B cell (primary cell): Measurements from ENCODE around the gene HOXA4. TPM values are rescaled to one million over a fixed set of nuclear protein-coding genes. Genes with fewer than 3 reads are reported as not detected.

ENCODE experiments used
- ATAC-seq: fragments of 200-7000 bp; cut with Tn5 transposase; one replicate; pipeline ENCODE4 v1.10.0; 2021; ENCODE audit warnings: low read depth, mild to moderate bottlenecking, moderate number of reproducible peaks, moderate library complexity
- CTCF ChIA-PET: fragments of 350-600 bp; sonication (Branson Sonifier 250); formaldehyde crosslinking; loops from one replicate; lab custom pipeline; 2021; ENCODE audit warnings: antibody characterized with exemption, inconsistent platforms; lab: Charles Lee
- POLR2A ChIA-PET: fragments of 350-600 bp; sonication (Branson Sonifier 250); formaldehyde crosslinking; loops from one replicate; lab custom pipeline; 2021; ENCODE audit warnings: antibody characterized with exemption; lab: Charles Lee
- DNase-seq: peaks from one replicate; pipeline ENCODE4 v3.0.0; 2013
- H2AFZ ChIP-seq: 2 replicates; pipeline ENCODE4 v1.6.1; 2012; ENCODE audit warnings: mild to moderate bottlenecking, low read depth, low read length; ENCODE audit not compliant: insufficient read depth, poor library complexity, severe bottlenecking
- H3K27ac ChIP-seq, 2 donors: 1 replicate in 1 of 2; 2 replicates in 1 of 2; pipeline ENCODE4 v1.5.1; 2012 to 2013; ENCODE audit warnings: low read length in 2 of 2, mild to moderate bottlenecking in 2 of 2, moderate library complexity in 1 of 2
- H3K27me3 ChIP-seq, 4 experiments: fragments of 200-600 bp in 1 of 4; sonication (generic) in 1 of 4; replicated peaks in 1 of 4; 1 replicate in 2 of 4; 2 replicates in 2 of 4; pipeline versions ENCODE4 v1.6.1 to v1.7.0; 2013 to 2016; ENCODE audit warnings: low read length in 3 of 4, mild to moderate bottlenecking in 2 of 4, mixed read lengths in 1 of 4, moderate library complexity in 1 of 4; ENCODE audit not compliant: insufficient read depth in 4 of 4, control insufficient read depth in 3 of 4; ENCODE audit errors: control extremely low read depth in 1 of 4
- H3K36me3 ChIP-seq, 2 experiments: replicated peaks in 1 of 2; 1 replicate in 1 of 2; 2 replicates in 1 of 2; pipeline versions ENCODE4 v1.6.1 to v1.7.1; 2013; ENCODE audit warnings: low read length in 1 of 2; ENCODE audit not compliant: insufficient read depth in 2 of 2, control insufficient read depth in 1 of 2; ENCODE audit errors: control extremely low read depth in 1 of 2, extremely low read depth in 1 of 2
- H3K4me1 ChIP-seq, 2 donors: fragments of 200-600 bp in 1 of 2; sonication (generic) in 1 of 2; 1 replicate in 1 of 2; 2 replicates in 1 of 2; pipeline versions ENCODE4 v1.5.1 to v1.6.1; 2013 to 2017; ENCODE audit warnings: low read length in 2 of 2; ENCODE audit not compliant: control insufficient read depth in 2 of 2, insufficient read depth in 2 of 2
- H3K4me2 ChIP-seq: replicated peaks from 2 replicates; pipeline ENCODE3; 2012; ENCODE audit warnings: mild to moderate bottlenecking, low read depth, low read length; ENCODE audit not compliant: poor library complexity, severe bottlenecking
- H3K4me3 ChIP-seq, 5 experiments: fragments of 200-600 bp in 1 of 5; sonication (generic) in 1 of 5; 1 replicate in 3 of 5; 2 replicates in 2 of 5; pipeline versions ENCODE4 v1.5.1 to v1.7.0; 2011 to 2016; ENCODE audit warnings: low read length in 4 of 5, mild to moderate bottlenecking in 4 of 5, low read depth in 2 of 5, control low read depth in 1 of 5, moderate library complexity in 1 of 5; ENCODE audit not compliant: insufficient read depth in 1 of 5; ENCODE audit errors: control extremely low read depth in 1 of 5, extremely low read depth in 1 of 5
- H3K79me2 ChIP-seq: fragments of 200-600 bp; sonication (generic); one replicate; pipeline ENCODE4 v1.6.0; 2016; ENCODE audit warnings: low read length; ENCODE audit not compliant: control insufficient read depth, insufficient read depth
- H3K9ac ChIP-seq: fragments of 200-600 bp; sonication (generic); 2 replicates; pipeline ENCODE4 v1.6.1; 2017; ENCODE audit warnings: mild to moderate bottlenecking, low read length, moderate library complexity
- H3K9me3 ChIP-seq, 3 donors: one replicate each; pipeline versions ENCODE4 v1.6.1 to v1.7.1; 2013; ENCODE audit warnings: low read length in 2 of 3; ENCODE audit not compliant: control insufficient read depth in 2 of 3, insufficient read depth in 1 of 3; ENCODE audit errors: control extremely low read depth in 1 of 3
- H4K20me1 ChIP-seq: 2 replicates; pipeline ENCODE4 v1.6.0; 2012; ENCODE audit warnings: mild to moderate bottlenecking, low read length; ENCODE audit not compliant: insufficient read depth, control insufficient read depth, poor library complexity, severe bottlenecking
- H3K27ac Mint-ChIP-seq: one replicate; pipeline ENCODE4 v1.8.0; 2021; ENCODE audit warnings: mixed read lengths
- H3K27me3 Mint-ChIP-seq: one replicate; pipeline ENCODE4 v1.8.0; 2021; ENCODE audit warnings: mixed read lengths
- H3K4me1 Mint-ChIP-seq: one replicate; pipeline ENCODE4 v1.8.0; 2021; ENCODE audit warnings: mixed read lengths
- H3K4me3 Mint-ChIP-seq: one replicate; pipeline ENCODE4 v1.8.0; 2021; ENCODE audit warnings: mixed read lengths
- H3K9me3 Mint-ChIP-seq: one replicate; pipeline ENCODE4 v1.8.0; 2022; ENCODE audit warnings: mixed read lengths; ENCODE audit not compliant: insufficient read depth
- CTCF ChIP-seq: fragments of 200-600 bp; IDR thresholded peaks from one replicate; pipeline ENCODE4 v1.8.0; 2022; ENCODE audit warnings: antibody characterized with exemption, mild to moderate bottlenecking
- EZH2 ChIP-seq: IDR thresholded peaks from 2 replicates; pipeline ENCODE4 v1.6.1; 2012; ENCODE audit warnings: borderline replicate concordance, low read depth, mild to moderate bottlenecking, moderate library complexity, low read length; ENCODE audit not compliant: insufficient read depth, poor library complexity, severe bottlenecking
- WGBS: methylation state at CpG from one replicate; pipeline ENCODE4 v1.1.5; 2013; ENCODE audit warnings: missing lambda C conversion rate; ENCODE audit not compliant: insufficient coverage; 5-methylcytosine and 5-hydroxymethylcytosine counted together
- intact Hi-C: fragments of 100-400 bp; cut with micrococcal nuclease; formaldehyde crosslinking; loops from one replicate; pipeline ENCODE4 v1.10.0; 2022
- polyA minus RNA-seq: library from RNA; depleted of rRNA, polyadenylated mRNA; stranded (reverse); fragments of >200 nt; gene quantifications from 2 replicates; pipeline ENCODE4 v1.2.3, GENCODE V29; 2012
- polyA plus RNA-seq: library from polyadenylated mRNA; depleted of rRNA; stranded (reverse); fragments of >200 nt; gene quantifications from 2 replicates; pipeline ENCODE4 v1.2.3, GENCODE V29; 2012
- total RNA-seq, 2 donors: library from RNA; stranded (reverse); fragments of 120-200 nt in 1 of 2; gene quantifications; 1 replicate in 1 of 2; 2 replicates in 1 of 2; pipeline versions ENCODE4 v1.2.3 to v1.2.4, GENCODE V29; 2013 to 2022

The HOXA4 gene
- total RNA-seq = 0.24 TPM in 1 of 2 replicates, not detected in the other
- 0.16 TPM for total RNA-seq (2013)
- 0.30 TPM in 1 of 2 replicates, not detected in the other for polyA plus RNA-seq
- not detected in 2 replicates for polyA minus RNA-seq

- ChIA-PET POLR2A (no interaction called here), CTCF (interaction anchor here (0.9 to 1.3 kb wide), 4 partner anchors 12 to 30 kb away, joined by 3 to 5 read pairs (median 4); partner anchors contain the start of gene HOXA5)
- ATAC-seq (peak; percentile 93), DNase-seq (peak; percentile 63)
- peak within 1 kb of the TSS; percentile 83 for H2AFZ ChIP-seq
- H3K4me1 Mint-ChIP-seq = no peaks in the 10 kb centered on the region
- H3K79me2 ChIP-seq = no peaks in the 10 kb centered on the region
- H3K9me3 ChIP-seq = peaks cover 0 to 13% (median 0%) of the 10 kb centered on the region in 3 donors
- peaks cover 65% of the 10 kb centered on the region for H3K27me3 Mint-ChIP-seq
- H3K4me1 ChIP-seq = no peaks in the 10 kb centered on the region
- H3K9me3 Mint-ChIP-seq = peaks cover 2% of the 10 kb centered on the region
- H4K20me1 ChIP-seq = no peaks in the 10 kb centered on the region
- peak within 1 kb of the TSS; percentile 54 to 57 for H3K27ac ChIP-seq
- intact Hi-C loops = loop anchor here (1.0 kb wide), 2 partner anchors 34 to 266 kb away; partner anchors contain the start of gene SKAP2
- TF ChIP-seq EZH2 (no peak), CTCF (no peak)
- H3K4me3 Mint-ChIP-seq = peak within 1 kb of the TSS; percentile 80
- H3K4me3 ChIP-seq = peak within 1 kb of the TSS; percentile 48 to 72 (median 58)
- peak within 1 kb of the TSS; percentile 71 for H3K9ac ChIP-seq
- peaks cover 0 to 22% (median 5%) of the 10 kb centered on the region in 4 experiments for H3K27me3 ChIP-seq
- peak within 1 kb of the TSS; percentile 74 for H3K4me2 ChIP-seq
- no peaks in the 10 kb centered on the region for H3K36me3 ChIP-seq
- WGBS = 32% methylated on average over 45 of the region's 67 CpGs
- peak within 1 kb of the TSS; percentile 67 for H3K27ac Mint-ChIP-seq
These were observed at the start of gene HOXA4 for GRCh38 chr7:27130540-27131389. Gene HOXA4 (minus strand): TSS chr7:27130757. CDS start chr7:27130733, 24 bp downstream.
